Uterus (tissue), 2 donors: ENCODE data around the gene HBD.

Source experiments
- CTCF ChIP-seq, 4 experiments: fragments of 200-600 bp in 2 of 4; fragments of 450-650 bp in 2 of 4; sonication (generic) in 2 of 4; IDR thresholded peaks; one replicate each; pipeline ENCODE4 v1.5.1; 2016 to 2019; ENCODE audit warnings: antibody characterized with exemption in 4 of 4, mild to moderate bottlenecking in 2 of 4, moderate library complexity in 1 of 4
- POLR2A ChIP-seq, 2 donors: fragments of 450-650 bp; IDR thresholded peaks; one replicate each; pipeline ENCODE4 v1.6.1; 2016; ENCODE audit warnings: antibody characterized with exemption in 2 of 2, mild to moderate bottlenecking in 1 of 2, moderate library complexity in 1 of 2

DNA sequence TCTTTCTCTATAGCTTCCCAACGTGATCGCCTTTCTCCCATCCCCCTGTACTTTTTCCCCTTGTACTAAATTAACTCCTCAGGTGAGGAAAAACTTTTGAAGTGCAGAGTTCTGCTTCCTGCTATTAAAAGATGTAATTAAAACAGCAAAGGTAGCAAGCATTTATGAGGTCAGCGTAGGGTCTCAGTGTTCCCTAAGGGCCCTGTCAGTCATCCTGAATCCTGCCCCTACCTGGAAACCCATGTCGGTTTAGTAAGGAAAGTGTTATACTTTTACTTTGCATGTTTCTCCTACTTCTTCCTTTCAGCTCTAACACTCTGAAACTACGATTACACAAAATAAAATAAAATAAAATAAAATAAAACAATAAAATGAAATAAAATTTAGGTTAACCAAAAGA is 6.2 kb downstream of the HBD start:
- TF ChIP-seq POLR2A (IDR thresholded peaks at IDR 0.05) (no peak), CTCF (IDR thresholded peaks at IDR 0.05) (no peak)
